UCSD-AML1 (cell line): ENCODE measurements around the gene OLFM4.

Experiments
- DNase-seq: peaks from one replicate; lab custom pipeline; 2025; ENCODE audit not compliant: unreplicated experiment; lab: John Stamatoyannopoulos, UW

The OLFM4 gene

DNA sequence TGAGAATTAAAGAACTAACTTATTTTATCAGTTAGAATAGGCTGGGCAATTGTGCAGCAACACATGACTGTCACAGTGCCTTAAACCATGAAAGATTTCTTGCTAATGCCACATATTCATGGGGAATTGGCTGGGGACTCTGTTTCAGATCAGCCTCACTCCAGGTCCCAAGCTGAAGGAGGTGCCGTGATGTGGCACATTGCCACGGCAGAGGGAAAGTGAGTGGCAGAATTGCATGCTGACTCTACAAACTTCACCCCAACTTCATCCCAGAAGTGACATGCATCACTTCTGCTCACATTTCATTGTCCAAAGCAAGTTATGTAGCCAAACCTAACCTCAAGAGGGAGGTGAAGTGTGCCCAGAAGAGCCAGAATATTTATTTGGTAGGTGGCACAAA is 37.8 kb downstream of the OLFM4 start:
- no peak for DNase-seq

- no peak for DNase-seq
Observed at GRCh38 chr13:53068585-53069520, 40.2 kb downstream of the OLFM4 start.

GRCh38 chr13:53069800-53070199 is 41.2 kb downstream of the OLFM4 start:
- DNase-seq = no peak

DNA sequence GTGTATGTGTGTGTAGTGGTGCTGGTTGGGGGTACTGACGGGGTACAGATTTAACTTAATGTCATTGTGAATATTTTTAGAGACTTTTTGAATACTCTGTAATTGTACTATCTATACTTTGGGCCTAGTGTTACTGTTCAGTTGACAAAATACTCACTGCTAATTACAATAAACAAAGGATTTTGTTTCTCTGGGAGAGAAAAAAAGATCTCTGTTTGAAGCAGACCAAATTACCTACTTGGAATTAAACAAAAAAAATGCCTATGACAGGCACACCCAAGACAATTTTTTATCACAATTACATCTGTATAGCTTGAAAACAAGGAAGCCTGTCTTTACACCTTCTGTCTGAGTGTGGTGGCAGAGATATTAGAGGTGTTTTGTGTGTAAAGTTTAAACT is 45.1 kb downstream of the OLFM4 start:
- DNase-seq = no peak

DNA sequence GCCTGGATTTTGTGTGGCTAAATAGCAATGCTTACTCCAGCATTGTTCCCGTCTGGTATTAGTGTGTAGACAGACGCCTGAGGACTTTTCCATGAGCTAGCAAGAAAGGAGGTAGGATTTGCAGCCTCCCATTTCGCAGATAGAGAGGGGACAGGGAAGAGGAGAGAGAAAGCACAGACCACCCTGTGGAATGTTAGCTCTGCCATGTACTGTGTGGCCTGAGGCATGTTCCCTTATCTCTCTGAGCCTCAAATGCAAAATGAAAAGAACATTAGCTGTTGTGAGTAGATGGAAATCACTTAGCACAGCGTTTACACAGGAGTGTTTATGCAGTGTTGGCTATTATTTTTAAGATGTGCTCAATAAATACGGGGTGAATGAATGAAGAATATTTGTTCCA is 45.5 kb downstream of the OLFM4 start:
- no peak for DNase-seq

GRCh38 chr13:53075356-53076041 is 46.9 kb downstream of the OLFM4 start:
- no peak for DNase-seq

DNA sequence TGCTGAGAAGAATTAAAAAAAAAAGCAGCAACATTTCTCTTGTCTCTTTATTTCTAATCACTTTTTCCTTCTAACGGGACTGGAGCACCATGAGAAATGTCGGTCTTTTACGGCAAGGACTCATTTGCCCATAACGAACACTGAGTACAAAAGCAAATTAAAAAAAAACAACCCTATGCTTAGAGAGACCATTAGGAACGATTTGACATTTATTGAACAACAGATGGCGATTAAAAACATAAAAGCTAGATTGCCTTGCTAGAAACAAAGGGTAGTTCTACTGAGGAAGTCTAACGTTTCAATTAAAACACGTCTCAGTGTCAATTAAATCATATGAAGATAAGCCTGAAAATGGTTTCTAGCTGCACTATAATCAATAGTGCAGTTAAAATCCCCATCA is 51.1 kb downstream of the OLFM4 start:
- no peak for DNase-seq

- DNase-seq = no peak
Observed at GRCh38 chr13:53088871-53089270, 60.3 kb downstream of the OLFM4 start.

DNA sequence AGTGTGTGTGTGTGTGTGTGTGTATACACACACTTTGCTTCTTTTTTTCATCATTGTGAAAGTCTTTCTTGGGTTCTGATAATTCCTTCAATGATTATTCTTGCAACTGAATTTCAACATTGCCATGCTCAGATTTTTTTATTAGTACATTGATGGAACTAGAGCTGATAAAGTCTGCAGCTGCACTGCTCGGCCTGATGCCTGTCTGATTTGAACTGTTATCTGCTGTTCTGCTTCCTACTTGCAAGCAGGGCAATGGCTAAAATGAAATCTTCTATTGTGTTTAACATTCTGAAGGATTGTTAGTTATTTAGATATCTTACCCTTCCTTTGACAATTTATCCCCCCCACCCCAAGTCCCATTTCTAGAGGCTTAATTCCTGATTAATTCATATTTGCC is 61.3 kb downstream of the OLFM4 start:
- DNase-seq = no peak

DNA sequence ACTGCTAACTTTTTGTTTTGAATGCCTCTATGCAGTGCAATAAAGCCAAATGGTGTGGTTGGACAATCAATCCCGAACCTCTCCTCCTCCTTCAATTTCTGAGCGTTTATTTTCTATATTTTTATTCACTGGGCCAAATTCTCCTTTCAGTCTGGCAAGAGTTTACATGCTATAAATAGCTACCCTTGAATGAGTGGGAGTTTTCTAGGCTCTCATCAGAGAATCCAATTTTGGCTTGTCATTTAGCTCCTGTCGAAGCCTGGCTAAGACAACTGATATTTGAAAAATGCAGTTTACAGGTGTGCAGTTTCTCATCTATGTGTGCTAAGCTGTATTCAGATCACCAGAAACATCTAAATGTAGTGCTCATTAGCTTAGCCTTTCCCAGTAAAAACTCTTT is 61.8 kb downstream of the OLFM4 start:
- no peak for DNase-seq

GRCh38 chr13:53092931-53093330 is 64.3 kb downstream of the OLFM4 start:
- no peak for DNase-seq

DNA sequence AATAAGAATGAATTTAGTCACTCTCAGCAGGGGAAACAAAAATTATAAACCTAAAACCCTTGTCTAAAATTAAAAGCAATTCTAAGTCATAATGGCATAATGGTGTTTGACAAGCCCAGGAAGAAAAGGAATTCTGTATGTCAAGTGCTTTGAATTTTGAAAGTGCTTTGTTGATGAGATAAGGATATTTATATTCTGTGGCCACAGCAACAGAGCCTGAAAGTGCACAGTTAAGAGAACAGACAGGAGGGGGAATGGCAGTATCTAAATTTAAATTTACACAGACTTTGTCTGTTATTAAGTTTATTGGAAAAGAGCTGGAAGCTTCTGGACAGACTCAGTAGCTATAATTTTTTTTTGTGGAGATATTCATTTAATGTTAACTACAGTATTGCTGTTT is 69.8 kb downstream of the OLFM4 start:
- DNase-seq = no peak

- no peak for DNase-seq
Observed at GRCh38 chr13:53100394-53101063, 71.9 kb downstream of the OLFM4 start.
